SK-N-MC (cell line): ENCODE data around the gene FEM1A.

Experiments
- EZH2 ChIP-seq: fragments of 200-600 bp; sonication (generic); IDR thresholded peaks from one replicate; pipeline ENCODE4 v1.6.1; 2017; ENCODE audit warnings: antibody characterized with exemption
- POLR2AphosphoS5 ChIP-seq: IDR thresholded peaks from 2 replicates; pipeline ENCODE4 v1.6.1; 2012; ENCODE audit warnings: mild to moderate bottlenecking, low read depth, low read length, borderline replicate concordance

DNA sequence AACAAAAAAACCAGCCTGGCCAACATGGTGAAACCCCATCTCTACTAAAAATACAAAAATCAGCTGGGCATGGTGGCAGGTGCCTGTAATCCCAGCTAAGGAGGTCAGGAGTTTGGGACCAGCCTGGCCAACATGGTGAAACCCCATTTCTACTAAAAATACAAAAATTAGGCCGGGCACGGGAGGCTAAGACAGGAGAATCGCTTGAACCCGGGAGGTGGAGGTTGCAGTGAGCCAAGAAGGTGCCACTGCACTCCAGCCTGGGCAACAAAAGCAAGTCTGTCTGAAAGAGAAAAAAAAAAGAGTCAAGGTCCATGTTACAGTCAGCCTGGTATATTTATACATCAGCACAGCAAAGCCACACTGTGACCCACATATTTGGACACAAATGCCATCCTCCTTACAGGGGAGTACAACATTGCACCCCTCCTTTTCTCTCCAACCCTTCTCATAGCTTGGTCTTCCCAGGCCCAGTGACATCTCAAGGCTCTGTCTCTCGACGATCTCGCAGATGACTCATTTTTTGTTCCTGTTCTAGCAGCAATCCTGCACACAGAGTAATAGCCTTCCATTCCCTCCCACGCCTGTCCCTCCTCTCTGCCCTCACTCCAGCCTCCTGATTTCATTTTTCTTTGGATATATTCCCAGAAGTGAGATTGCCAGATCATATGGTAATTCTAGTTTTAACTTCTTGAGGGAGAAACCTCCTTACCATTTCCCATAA, 46.9 kb upstream of the FEM1A start:
- no peak for TF ChIP-seq POLR2AphosphoS5
- no peak for TF ChIP-seq EZH2
